ENCODE measurements around the gene NSMF. TPM values are rescaled to one million over a fixed set of nuclear protein-coding genes. Genes with fewer than 3 reads are reported as not detected.

Gene NSMF
- total and polyA plus RNA-seq, 2 of the 4 experiments (the other 2 are of a cell fraction), result 7.7 to 40.9 TPM

GRCh38 chr9:137477778-137478612, 18.9 kb upstream of the NSMF start:
- Histone ChIP-seq H2BK5ac (ENCODE audit: low read depth, low read length, poor library complexity, severe bottlenecking) (no peak overlapping the region), H2BK120ac (ENCODE audit: low read depth, low read length) (no peak overlapping the region), H3K9me3 (ENCODE audit: control insufficient read depth, insufficient read depth, low read length) (peaks cover 16% of the 10 kb centered on the region), H3K4me2 (ENCODE audit: low read depth, low read length) (no peak overlapping the region), H3K4ac (ENCODE audit: low read depth, low read length) (no peak overlapping the region), H3K9ac (ENCODE audit: low read depth, low read length) (no peak overlapping the region), H2AK5ac (ENCODE audit: low read depth, low read length) (no peak overlapping the region), H2BK15ac (ENCODE audit: low read depth, low read length) (no peak overlapping the region), H4K20me1 (ENCODE audit: insufficient read depth, low read length) (no peaks in the 10 kb centered on the region), H4K5ac (ENCODE audit: low read depth, low read length) (no peak overlapping the region), H3K23ac (ENCODE audit: low read depth, low read length) (no peak overlapping the region), H3K14ac (replicated peaks; ENCODE audit: low read depth, low read length) (no peak overlapping the region), H3K4me1 (ENCODE audit: control insufficient read depth, insufficient read depth, low read length) (peaks cover 6% of the 10 kb centered on the region), H2BK20ac (ENCODE audit: low read depth, low read length) (no peak overlapping the region), H3K79me1 (ENCODE audit: low read depth in 1 of 2, low read length in 2 of 2) (no peaks in the 10 kb centered on the region), H3K4me3 (ENCODE audit: insufficient read depth, low read depth, low read length) (no peak overlapping the region), H3K9me1 (ENCODE audit: insufficient read depth, low read length) (peaks cover 6% of the 10 kb centered on the region; the same call in 1 of the 2 replicates), H4K91ac (ENCODE audit: insufficient read depth, low read depth, low read length) (no peak overlapping the region), H3K56ac (ENCODE audit: extremely low read depth, insufficient read depth, low read length) (no peak overlapping the region), H2AFZ (replicated peaks; ENCODE audit: low read length, poor library complexity) (no peak overlapping the region), H3K27ac (ENCODE audit: insufficient read depth, low read length) (no peak overlapping the region), H2AK9ac (replicated peaks; ENCODE audit: low read depth, low read length, poor library complexity) (no peak overlapping the region), H4K8ac (ENCODE audit: low read depth in 2 of 2, low read length in 2 of 2) (no peak overlapping the region), H3K36me3 (ENCODE audit: control insufficient read depth, insufficient read depth, low read length) (no peaks in the 10 kb centered on the region), H3K27me3 (ENCODE audit: control insufficient read depth, insufficient read depth, low read length) (peaks cover 11% of the 10 kb centered on the region; the same call in 1 of the 2 replicates), H3K18ac (ENCODE audit: low read depth, low read length) (no peak overlapping the region)
- WGBS, 2 experiments (ENCODE audit: extremely low coverage in 2 of 2, insufficient read length in 1 of 2), result 80% methylated on average over 1 of the region's 29 CpGs; no CpG with 5 or more reads in 1 of the 2 experiments
- TF ChIP-seq ELK1 (IDR thresholded peaks at IDR 0.05; ENCODE audit: borderline replicate concordance, low read depth, low read length) (no peak), BHLHE40 (IDR thresholded peaks at IDR 0.05; ENCODE audit: low read depth, low read length) (no peak), CTCF (conservative IDR thresholded peaks at IDR 0.05; ENCODE audit: low read depth, low read length) (no peak)
- in situ Hi-C loops (cut with MboI; ENCODE audit: low sequenced_read_pairs) (no loop called here), dilution Hi-C loops (cut with HindIII; ENCODE audit: low sequenced_read_pairs, unreplicated experiment) (no loop called here), intact Hi-C loops (cut with micrococcal nuclease) (no loop called here)
- BruUV-seq (replicated peaks), result no TSS peak
- no peak for ATAC-seq (ENCODE audit: low read depth)
- ChIA-PET POLR2A (ENCODE audit: unreplicated experiment) (no interaction called here), CTCF (no interaction called here)
- no peak for DNase-seq

All from IMR-90 (cell line).